ENCODE results near the gene FANCI. TPM values are rescaled to one million over a fixed set of nuclear protein-coding genes. Genes with fewer than 3 reads are reported as not detected.

The FANCI gene
- total RNA-seq, 6 donors from 2014 or later: 5.0 to 10.9 (median 6.6) TPM

GRCh38 chr15:89307046-89307587, 63.3 kb downstream of the FANCI start:
- TF ChIP-seq POLR2A (IDR thresholded peaks at IDR 0.05) (no peak), POLR2AphosphoS5 (IDR thresholded peaks at IDR 0.05) (no peak), CTCF (IDR thresholded peaks at IDR 0.05) (no peak), EP300 (IDR thresholded peaks at IDR 0.05) (no peak)
- DNase-seq (no peak), ATAC-seq (ENCODE audit: low FRiP score in 2 of 2) (no peak)
- H3K36me3 ChIP-seq: peaks cover 0 to 3% (median 0%) of the 10 kb centered on the region in 4 donors
- H3K4me1 ChIP-seq: no peaks in the 10 kb centered on the region
- no peaks in the 10 kb centered on the region for H3K27me3 ChIP-seq
- H3K27ac ChIP-seq: no peak overlapping the region
- H3K9me3 ChIP-seq: no peaks in the 10 kb centered on the region
- WGBS, 2 donors: 92 to 95% methylated on average over 2 of the region's 2 CpGs
- H3K4me3 ChIP-seq: no peak overlapping the region

GRCh38 chr15:89307791-89308190, 64.0 kb downstream of the FANCI start:
- peaks cover 0 to 7% (median 0%) of the 10 kb centered on the region in 4 donors for H3K36me3 ChIP-seq
- no peaks in the 10 kb centered on the region for H3K4me1 ChIP-seq
- WGBS, 2 donors: 68 to 74% methylated on average over 2 of the region's 2 CpGs
- no peak overlapping the region for H3K27ac ChIP-seq
- ATAC-seq (ENCODE audit: low FRiP score in 2 of 2): no peak
- TF ChIP-seq POLR2A (IDR thresholded peaks at IDR 0.05) (no peak), CTCF (IDR thresholded peaks at IDR 0.05) (no peak), EP300 (IDR thresholded peaks at IDR 0.05) (no peak), POLR2AphosphoS5 (IDR thresholded peaks at IDR 0.05) (no peak)
- no peak overlapping the region for H3K4me3 ChIP-seq
- H3K9me3 ChIP-seq: no peaks in the 10 kb centered on the region
- no peak for DNase-seq
- no peaks in the 10 kb centered on the region for H3K27me3 ChIP-seq

GRCh38 chr15:89308236-89308635, 64.5 kb downstream of the FANCI start:
- Histone ChIP-seq H3K27ac (no peak overlapping the region), H3K4me1 (no peaks in the 10 kb centered on the region), H3K36me3 (peaks cover 0 to 11% (median 0%) of the 10 kb centered on the region in 4 donors), H3K9me3 (no peaks in the 10 kb centered on the region), H3K4me3 (no peak overlapping the region), H3K27me3 (no peaks in the 10 kb centered on the region)
- ATAC-seq (ENCODE audit: low FRiP score in 2 of 2): no peak
- DNase-seq: no peak
- 59 to 94% methylated on average over 2 to 3 of the region's 3 CpGs for WGBS, 2 donors
- TF ChIP-seq POLR2A (IDR thresholded peaks at IDR 0.05): no peak
- no peak for TF ChIP-seq EP300 (IDR thresholded peaks at IDR 0.05)
- no peak for TF ChIP-seq CTCF (IDR thresholded peaks at IDR 0.05)
- no peak for TF ChIP-seq POLR2AphosphoS5 (IDR thresholded peaks at IDR 0.05)

GRCh38 chr15:89309993-89310392, 66.2 kb downstream of the FANCI start:
- Histone ChIP-seq H3K36me3 (peaks cover 0 to 14% (median 4%) of the 10 kb centered on the region in 4 donors), H3K9me3 (no peaks in the 10 kb centered on the region), H3K4me3 (no peak overlapping the region), H3K27me3 (no peaks in the 10 kb centered on the region), H3K27ac (no peak overlapping the region), H3K4me1 (no peaks in the 10 kb centered on the region)
- no peak for ATAC-seq (ENCODE audit: low FRiP score in 2 of 2)
- TF ChIP-seq POLR2AphosphoS5 (IDR thresholded peaks at IDR 0.05) (no peak), POLR2A (IDR thresholded peaks at IDR 0.05) (no peak), CTCF (IDR thresholded peaks at IDR 0.05) (no peak), EP300 (IDR thresholded peaks at IDR 0.05) (no peak)
- no peak for DNase-seq
- WGBS, 2 donors: 75 to 83% methylated on average over 2 of the region's 2 CpGs

GRCh38 chr15:89315375-89315929, 71.7 kb downstream of the FANCI start:
- TF ChIP-seq POLR2AphosphoS5 (IDR thresholded peaks at IDR 0.05): no peak
- H3K4me1 ChIP-seq: peaks cover 0 to 5% (median 2%) of the 10 kb centered on the region in 4 donors
- no peak overlapping the region for H3K4me3 ChIP-seq
- ATAC-seq (ENCODE audit: low FRiP score in 2 of 2) (no peak), DNase-seq (no peak)
- no peaks in the 10 kb centered on the region for H3K9me3 ChIP-seq
- WGBS, 2 donors: 61 to 77% methylated on average over 2 of the region's 2 CpGs
- no peaks in the 10 kb centered on the region for H3K27me3 ChIP-seq
- peaks cover 33 to 66% (median 56%) of the 10 kb centered on the region in 4 donors for H3K36me3 ChIP-seq
- no peak overlapping the region for H3K27ac ChIP-seq
